Gastrocnemius medialis (tissue), 4 donors: ENCODE results near the gene ANXA8. TPM values are rescaled to one million over a fixed set of nuclear protein-coding genes. Genes with fewer than 3 reads are reported as not detected.
"Not testable (repeated sequence)": the region's sequence is repeated elsewhere in the genome, so short reads cannot be mapped to it uniquely, and the experiment has no call there.

Experiments
- ATAC-seq, 2 donors: fragments of 150-250 bp; one replicate each; pipeline ENCODE4 v1.9.1; 2016
- DNase-seq, 2 donors: peaks; one replicate each; pipeline ENCODE4 v3.0.0-alpha.2; 2019
- H3K27ac ChIP-seq, 4 donors: fragments of 200-600 bp; sonication (generic); 1 replicate in 1 of 4; 2 replicates in 3 of 4; pipeline ENCODE4 v1.5.1; 2016 to 2018; ENCODE audit warnings: mild to moderate bottlenecking in 2 of 4, moderate library complexity in 1 of 4
- H3K27me3 ChIP-seq, 3 donors: fragments of 200-600 bp; sonication (generic) in 2 of 3; 1 replicate in 1 of 3; 2 replicates in 2 of 3; pipeline versions ENCODE4 v1.5.1 to v1.6.0; 2016 to 2019; ENCODE audit warnings: mild to moderate bottlenecking in 1 of 3, moderate library complexity in 1 of 3
- H3K36me3 ChIP-seq, 2 donors: fragments of 200-600 bp; sonication (generic) in 1 of 2; one replicate each; pipeline ENCODE4 v1.5.1; 2017 to 2018
- H3K4me1 ChIP-seq, 2 donors: fragments of 200-600 bp; sonication (generic) in 1 of 2; one replicate each; pipeline ENCODE4 v1.5.1; 2016 to 2017; ENCODE audit warnings: mild to moderate bottlenecking in 2 of 2
- H3K4me3 ChIP-seq, 4 donors: fragments of 200-600 bp; sonication (generic) in 3 of 4; 1 replicate in 1 of 4; 2 replicates in 3 of 4; pipeline ENCODE4 v1.5.1; 2016 to 2019; ENCODE audit warnings: mild to moderate bottlenecking in 2 of 4
- H3K9me3 ChIP-seq, 3 donors: fragments of 200-600 bp; sonication (generic) in 2 of 3; 1 replicate in 1 of 3; 2 replicates in 2 of 3; pipeline ENCODE4 v1.5.1; 2016 to 2019
- in situ Hi-C, 4 donors: fragments of 200-750 bp; cut with MboI; loops; one replicate each; pipeline versions ENCODE4 v1.15.0 to v1.8.0; 2017; ENCODE audit warnings: low sequenced_read_pairs in 4 of 4
- intact Hi-C: fragments of 100-400 bp; cut with DNase I; formaldehyde crosslinking; loops from one replicate; pipeline ENCODE4 v1.15.1; 2023; ENCODE audit warnings: low total_unique reads
- total RNA-seq, 4 donors: library from RNA; depleted of rRNA; stranded (reverse); fragments of >200 nt; gene quantifications; one replicate each; pipeline versions ENCODE4 v1.1.0 to v1.2.3, GENCODE V29; 2016

Gene ANXA8
- total RNA-seq, 4 donors from 2014 or later: 0.24 TPM; not detected in 3

- in situ Hi-C loops, H3K27ac ChIP-seq, intact Hi-C loops, H3K27me3 ChIP-seq, H3K9me3 ChIP-seq, H3K36me3 ChIP-seq, ATAC-seq, H3K4me1 ChIP-seq, H3K4me3 ChIP-seq, DNase-seq: not testable (repeated sequence)
Observed at GRCh38 chr10:47478114-47478513, 5.8 kb downstream of the ANXA8 start.

- intact Hi-C loops, DNase-seq, H3K9me3 ChIP-seq, H3K27ac ChIP-seq, H3K36me3 ChIP-seq, H3K27me3 ChIP-seq, in situ Hi-C loops, ATAC-seq, H3K4me3 ChIP-seq, H3K4me1 ChIP-seq: not testable (repeated sequence)
Observed at GRCh38 chr10:47477078-47477477, 6.8 kb downstream of the ANXA8 start.

GRCh38 chr10:47475101-47475500 lies 8.8 kb downstream of the ANXA8 start:
- intact Hi-C loops, in situ Hi-C loops, ATAC-seq, H3K9me3 ChIP-seq, H3K27me3 ChIP-seq, H3K27ac ChIP-seq, H3K4me3 ChIP-seq, H3K4me1 ChIP-seq, H3K36me3 ChIP-seq, DNase-seq: not testable (repeated sequence)

GRCh38 chr10:47473516-47473915 lies 10.4 kb downstream of the ANXA8 start:
- in situ Hi-C loops, H3K36me3 ChIP-seq, H3K27me3 ChIP-seq, H3K27ac ChIP-seq, H3K9me3 ChIP-seq, DNase-seq, H3K4me3 ChIP-seq, ATAC-seq, intact Hi-C loops, H3K4me1 ChIP-seq: not testable (repeated sequence)

- DNase-seq, intact Hi-C loops, H3K36me3 ChIP-seq, H3K9me3 ChIP-seq, H3K27ac ChIP-seq, in situ Hi-C loops, H3K27me3 ChIP-seq, ATAC-seq, H3K4me1 ChIP-seq, H3K4me3 ChIP-seq: not testable (repeated sequence)
Observed at GRCh38 chr10:47472647-47473046, 11.3 kb downstream of the ANXA8 start.

- H3K36me3 ChIP-seq, H3K4me3 ChIP-seq, in situ Hi-C loops, H3K9me3 ChIP-seq, H3K27ac ChIP-seq, H3K27me3 ChIP-seq, ATAC-seq, intact Hi-C loops, DNase-seq, H3K4me1 ChIP-seq: not testable (repeated sequence)
Observed at GRCh38 chr10:47472072-47472471, 11.8 kb downstream of the ANXA8 start.

- H3K4me3 ChIP-seq, intact Hi-C loops, in situ Hi-C loops, H3K27me3 ChIP-seq, DNase-seq, H3K9me3 ChIP-seq, ATAC-seq, H3K4me1 ChIP-seq, H3K36me3 ChIP-seq, H3K27ac ChIP-seq: not testable (repeated sequence)
Observed at GRCh38 chr10:47468731-47469528, 15.0 kb downstream of the ANXA8 start.

GRCh38 chr10:47467957-47468356 lies 16.0 kb downstream of the ANXA8 start:
- H3K36me3 ChIP-seq, H3K9me3 ChIP-seq, in situ Hi-C loops, H3K4me3 ChIP-seq, intact Hi-C loops, H3K27ac ChIP-seq, H3K27me3 ChIP-seq, DNase-seq, H3K4me1 ChIP-seq, ATAC-seq: not testable (repeated sequence)

GRCh38 chr10:47467458-47467857 lies 16.5 kb downstream of the ANXA8 start:
- H3K4me3 ChIP-seq, ATAC-seq, H3K4me1 ChIP-seq: not testable (repeated sequence)

GRCh38 chr10:47465216-47465917 lies 18.5 kb downstream of the ANXA8 start:
- H3K4me1 ChIP-seq, intact Hi-C loops, H3K27ac ChIP-seq, in situ Hi-C loops, H3K9me3 ChIP-seq, DNase-seq, H3K4me3 ChIP-seq, H3K27me3 ChIP-seq, ATAC-seq, H3K36me3 ChIP-seq: not testable (repeated sequence)

More at GRCh38 chr10:47467458-47467857, 16.5 kb downstream of the ANXA8 start:
- intact Hi-C loops, H3K27me3 ChIP-seq, H3K9me3 ChIP-seq, in situ Hi-C loops, DNase-seq, H3K27ac ChIP-seq, H3K36me3 ChIP-seq: not testable (repeated sequence)

GRCh38 chr10:47462577-47463358 lies 21.1 kb downstream of the ANXA8 start:
- H3K9me3 ChIP-seq, DNase-seq, intact Hi-C loops, ATAC-seq, H3K4me3 ChIP-seq, in situ Hi-C loops, H3K4me1 ChIP-seq, H3K27me3 ChIP-seq, H3K27ac ChIP-seq, H3K36me3 ChIP-seq: not testable (repeated sequence)
